ENCODE data around the gene ARHGAP25. TPM values are rescaled to one million over a fixed set of nuclear protein-coding genes. Genes with fewer than 3 reads are reported as not detected.

The ARHGAP25 gene
- total and polyA plus RNA-seq, 10 of the 15 experiments (the other 5 are each of a cell fraction or from before 2014, with no cell fraction given) = 0.15 to 1.0 (median 0.46) TPM

GRCh38 chr2:68817306-68817705, 82.7 kb downstream of the ARHGAP25 start (continued):
- TF ChIP-seq CEBPZ (IDR thresholded peaks at IDR 0.05; ENCODE audit: low read depth, low read length) (no peak), POLR2AphosphoS5 (IDR thresholded peaks at IDR 0.05; ENCODE audit: low read length) (no peak), ZBTB11 (CRISPR knock-in tag; IDR thresholded peaks at IDR 0.05) (no peak), POLR2A (IDR thresholded peaks at IDR 0.05; ENCODE audit: low read depth, low read length) (no peak), SREBF2 (IDR thresholded peaks at IDR 0.05; ENCODE audit: low read length) (no peak), PRDM15 (CRISPR knock-in tag; IDR thresholded peaks at IDR 0.05) (no peak), HDAC2 (IDR thresholded peaks at IDR 0.05) (no peak), CHD1 (IDR thresholded peaks at IDR 0.05; ENCODE audit: low read depth, low read length) (no peak), ZNF217 (IDR thresholded peaks at IDR 0.05) (no peak), NR2C1 (IDR thresholded peaks at IDR 0.05) (no peak)

Measured in GM12878 (cell line).